GM12875 (cell line): Measurements from ENCODE around the gene ARL8B.
"Not testable (repeated sequence)": the region's sequence is repeated elsewhere in the genome, so short reads cannot be mapped to it uniquely, and the experiment has no call there.

Experiments
- H3K4me3 ChIP-seq: one replicate; pipeline ENCODE4 v1.5.1; 2011; ENCODE audit warnings: low read depth, low read length, control low read depth
- CTCF ChIP-seq: IDR thresholded peaks from 2 replicates; pipeline ENCODE4 v1.5.1; 2011; ENCODE audit warnings: low read depth, mild to moderate bottlenecking, control low read depth, inconsistent platforms, low read length, moderate library complexity, borderline replicate concordance; ENCODE audit not compliant: insufficient read depth

ARL8B gene

GRCh38 chr3:5096336-5097008 is 25.6 kb upstream of the ARL8B start:
- no peak overlapping the region for H3K4me3 ChIP-seq
- TF ChIP-seq CTCF: no peak

DNA sequence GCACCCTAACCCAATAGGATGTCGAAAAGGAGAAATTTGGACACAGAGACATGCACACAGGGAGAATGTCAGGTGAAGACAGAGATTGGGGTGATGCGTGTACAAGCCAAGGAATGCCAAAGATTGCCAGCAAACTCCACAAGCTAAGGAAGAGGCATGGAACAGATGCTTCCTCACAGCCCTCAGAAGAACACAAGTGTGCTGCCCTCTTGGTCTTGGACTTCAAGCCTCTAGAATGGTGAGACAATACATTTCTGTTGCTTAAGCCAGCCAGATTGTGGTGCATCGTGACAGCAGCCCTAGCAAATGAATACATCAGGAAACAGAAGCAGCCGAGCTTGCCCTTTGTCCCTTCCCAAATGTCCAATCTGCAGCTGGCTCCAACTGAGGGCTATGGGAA is 23.7 kb upstream of the ARL8B start:
- no peak for TF ChIP-seq CTCF
- H3K4me3 ChIP-seq: no peak overlapping the region

GRCh38 chr3:5102532-5102931 is 19.6 kb upstream of the ARL8B start:
- no peak overlapping the region for H3K4me3 ChIP-seq

GRCh38 chr3:5103743-5104142 is 18.3 kb upstream of the ARL8B start:
- no peak overlapping the region for H3K4me3 ChIP-seq
- TF ChIP-seq CTCF: no peak

More at GRCh38 chr3:5102532-5102931, 19.6 kb upstream of the ARL8B start:
- TF ChIP-seq CTCF: no peak

GRCh38 chr3:5105050-5105449 is 17.0 kb upstream of the ARL8B start:
- no peak overlapping the region for H3K4me3 ChIP-seq
- TF ChIP-seq CTCF: no peak

GRCh38 chr3:5106371-5106770 is 15.7 kb upstream of the ARL8B start:
- not testable (repeated sequence) for H3K4me3 ChIP-seq

DNA sequence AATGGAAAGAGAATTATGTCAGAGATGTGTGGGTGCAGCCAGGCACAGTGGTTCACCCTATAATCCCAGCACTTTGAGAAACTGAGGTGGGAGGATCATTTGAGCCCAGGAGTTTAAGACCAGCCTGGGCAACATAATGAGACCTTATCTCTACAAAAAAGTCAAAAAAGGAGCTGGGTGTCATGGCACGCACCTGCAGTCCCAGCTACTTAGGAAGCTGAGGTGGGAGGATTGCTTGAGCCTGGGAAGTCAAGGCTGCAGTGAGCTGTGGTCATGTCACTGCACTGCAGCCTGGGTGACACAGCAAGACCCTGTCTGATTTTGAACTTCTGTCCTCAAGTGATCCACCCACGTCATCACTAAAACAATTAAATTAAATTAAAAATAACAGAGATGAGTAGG is 15.2 kb upstream of the ARL8B start:
- H3K4me3 ChIP-seq: not testable (repeated sequence)

DNA sequence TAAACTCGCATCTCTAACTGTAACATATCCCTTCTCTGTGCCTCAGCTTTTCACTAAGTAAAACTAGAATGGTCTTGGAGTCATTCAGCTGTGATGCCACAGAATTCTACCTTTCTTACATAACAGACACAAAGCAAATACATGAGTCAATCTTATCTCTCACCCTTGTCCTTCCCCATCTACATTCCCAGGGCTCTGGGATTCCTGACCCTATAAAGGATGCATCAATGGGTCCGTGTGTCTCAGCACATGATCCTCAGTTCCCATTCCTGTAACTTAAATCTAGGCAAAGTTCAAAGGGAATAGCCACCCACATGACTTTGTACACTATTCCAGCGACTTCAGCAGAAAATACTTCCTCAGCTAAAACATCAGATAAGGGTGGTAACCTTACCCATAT is 11.8 kb upstream of the ARL8B start:
- H3K4me3 ChIP-seq: no peak overlapping the region
- no peak for TF ChIP-seq CTCF
